Neural cell (in vitro differentiated cells): ENCODE results near the gene SPAG6. TPM values are rescaled to one million over a fixed set of nuclear protein-coding genes. Genes with fewer than 3 reads are reported as not detected.

Experiments used
- H2AFZ ChIP-seq: fragments of 200-600, 300-800 bp; sonication (generic), shearing (Covaris generic); 2 replicates; pipeline ENCODE4 v1.6.0; 2014; ENCODE audit warnings: low read depth, mild to moderate bottlenecking, antibody characterized with exemption, low read length, moderate library complexity
- H3F3A ChIP-seq: fragments of 200-600 bp; shearing (Covaris generic); 2 replicates; pipeline ENCODE4 v1.6.1; 2016; ENCODE audit warnings: mild to moderate bottlenecking, moderate library complexity, mixed read lengths, antibody characterized with exemption, low read length; ENCODE audit not compliant: insufficient read depth, poor library complexity, severe bottlenecking
- H3K27ac ChIP-seq: fragments of 200-600, 300-800 bp; sonication (generic), shearing (Covaris generic); 2 replicates; pipeline ENCODE4 v1.5.1; 2014; ENCODE audit warnings: mild to moderate bottlenecking, low read length, moderate library complexity
- H3K27me3 ChIP-seq: fragments of 300-800, 200-600 bp; sonication (generic), shearing (Covaris generic); 2 replicates; pipeline ENCODE4 v1.6.0; 2014; ENCODE audit warnings: mild to moderate bottlenecking, low read depth, low read length, moderate library complexity; ENCODE audit not compliant: insufficient read depth
- H3K36me3 ChIP-seq: fragments of 300-800, 200-600 bp; sonication (generic), shearing (Covaris generic); 2 replicates; pipeline ENCODE4 v1.5.1; 2014; ENCODE audit warnings: mild to moderate bottlenecking, antibody characterized with exemption, low read length, moderate library complexity; ENCODE audit not compliant: insufficient read depth
- H3K4me2 ChIP-seq: fragments of 300-800, 200-600 bp; sonication (generic), shearing (Covaris generic); 2 replicates; pipeline ENCODE4 v1.6.0; 2014; ENCODE audit warnings: mild to moderate bottlenecking, low read length
- H3K4me3 ChIP-seq: fragments of 300-800, 200-600 bp; sonication (generic), shearing (Covaris generic); 2 replicates; pipeline ENCODE4 v1.5.1; 2014; ENCODE audit warnings: mild to moderate bottlenecking, low read length, moderate library complexity
- H3K79me2 ChIP-seq: fragments of 200-600 bp; shearing (Covaris generic); replicated peaks from 2 replicates; pipeline ENCODE4 v1.6.0; 2014; ENCODE audit warnings: mild to moderate bottlenecking, low read length, moderate library complexity; ENCODE audit not compliant: insufficient read depth
- H3K9ac ChIP-seq: fragments of 300-800, 200-600 bp; sonication (generic), shearing (Covaris generic); 2 replicates; pipeline ENCODE4 v1.6.1; 2016; ENCODE audit warnings: mild to moderate bottlenecking, low read length, mixed read lengths
- H3K9me2 ChIP-seq: fragments of 200-600 bp; shearing (Covaris generic); 2 replicates; pipeline ENCODE4 v1.6.1; 2016; ENCODE audit warnings: mild to moderate bottlenecking, low read length, mixed read lengths; ENCODE audit not compliant: insufficient read depth
- H3K9me3 ChIP-seq: fragments of 200-600, 300-800 bp; sonication (generic), shearing (Covaris generic); 2 replicates; pipeline ENCODE4 v1.6.1; 2016; ENCODE audit warnings: mild to moderate bottlenecking, mixed run types, low read length, moderate library complexity, mixed read lengths
- H4K20me1 ChIP-seq: fragments of 200-600 bp; shearing (Covaris generic); 2 replicates; pipeline ENCODE4 v1.6.1; 2016; ENCODE audit warnings: mild to moderate bottlenecking, mixed run types; ENCODE audit not compliant: insufficient read depth
- CTCF ChIP-seq: fragments of 450-650 bp; IDR thresholded peaks from 2 replicates; pipeline ENCODE4 v1.5.1; 2014; ENCODE audit warnings: antibody characterized with exemption, mild to moderate bottlenecking, moderate library complexity; ENCODE audit not compliant: poor library complexity, severe bottlenecking
- EP300 ChIP-seq: fragments of 450-650 bp; conservative IDR thresholded peaks from 2 replicates; pipeline ENCODE4 v1.6.1; 2014; ENCODE audit warnings: antibody characterized with exemption, mild to moderate bottlenecking, moderate library complexity; ENCODE audit not compliant: poor library complexity, severe bottlenecking
- EZH2 ChIP-seq: fragments of 200-600, 300-800 bp; shearing (Covaris generic), sonication (generic); IDR thresholded peaks from 2 replicates; pipeline ENCODE4 v1.6.1; 2014; ENCODE audit warnings: antibody characterized with exemption, low read length, borderline replicate concordance, mild to moderate bottlenecking; ENCODE audit not compliant: insufficient read depth, poor library complexity, severe bottlenecking
- MXI1 ChIP-seq: fragments of 450-650 bp; conservative IDR thresholded peaks from 2 replicates; pipeline ENCODE4 v1.6.1; 2014; ENCODE audit warnings: antibody characterized with exemption, mild to moderate bottlenecking; ENCODE audit not compliant: poor library complexity, severe bottlenecking
- POLR2AphosphoS5 ChIP-seq: IDR thresholded peaks from 2 replicates; pipeline ENCODE4 v1.6.1; 2012
- RAD21 ChIP-seq: fragments of 450-650 bp; conservative IDR thresholded peaks from 2 replicates; pipeline ENCODE4 v1.6.1; 2014; ENCODE audit warnings: antibody characterized with exemption, mild to moderate bottlenecking, moderate library complexity
- REST ChIP-seq: IDR thresholded peaks from 2 replicates; pipeline ENCODE4 v1.6.1; 2012; ENCODE audit warnings: borderline replicate concordance
- SMC3 ChIP-seq: fragments of 450-650 bp; conservative IDR thresholded peaks from 2 replicates; pipeline ENCODE4 v1.6.1; 2014; ENCODE audit warnings: antibody characterized with exemption, mild to moderate bottlenecking, moderate library complexity; ENCODE audit not compliant: poor library complexity
- TAF1 ChIP-seq: IDR thresholded peaks from 2 replicates; pipeline ENCODE4 v1.6.1; 2012; ENCODE audit warnings: low read depth
- polyA plus RNA-seq: library from polyadenylated mRNA; depleted of rRNA; stranded (reverse); fragments of >200 nt; gene quantifications from 2 replicates; pipeline ENCODE4 v1.2.3, GENCODE V29; 2014

The SPAG6 gene
- polyA plus RNA-seq, 1 donor from 2014 or later = 0.36 TPM

GRCh38 chr10:22436893-22437619 is 91.8 kb downstream of the SPAG6 start:
- H3K9me3 ChIP-seq = no peaks in the 10 kb centered on the region

More at GRCh38 chr10:22436893-22437619, 91.8 kb downstream of the SPAG6 start:
- Histone ChIP-seq H3K4me3 (peak overlapping the region; percentile 82), H3K27ac (peak overlapping the region; percentile 97), H3K36me3 (no peaks in the 10 kb centered on the region), H3K9me2 (no peaks in the 10 kb centered on the region), H4K20me1 (no peaks in the 10 kb centered on the region), H3K4me2 (peak overlapping the region; percentile 95), H3K9ac (peak overlapping the region; percentile 98), H3K79me2 (peaks cover 20% of the 10 kb centered on the region), H3F3A (no peaks in the 10 kb centered on the region), H3K27me3 (no peaks in the 10 kb centered on the region), H2AFZ (peak overlapping the region; percentile 88)
- TF ChIP-seq RAD21 (peak; percentile 62), MXI1 (peak; percentile 51), TAF1 (peak; percentile 97), EP300 (peak; percentile 46), EZH2 (no peak), CTCF (peak; percentile 47), SMC3 (peak; percentile 63), POLR2AphosphoS5 (peak; percentile 99), REST (peak; percentile 97)
